NCI-H526 treated with DMSO at 0.1 percent for 48 hours (cell line): ENCODE results near the gene NQO2.
"Not testable (repeated sequence)": the region's sequence is repeated elsewhere in the genome, so short reads cannot be mapped to it uniquely, and the experiment has no call there.

Source experiments
- DNase-seq: peaks from one replicate; lab custom pipeline; 2025; lab: John Stamatoyannopoulos, UW

The NQO2 gene

GRCh38 chr6:3039384-3039783 is 39.7 kb downstream of the NQO2 start:
- DNase-seq, result peak; percentile 34

- no peak for DNase-seq
These were observed 41.5 kb downstream of the NQO2 start for GRCh38 chr6:3041147-3041546.

GRCh38 chr6:3041606-3042005 is 41.9 kb downstream of the NQO2 start:
- no peak for DNase-seq

- DNase-seq, result no peak
These were observed 45.7 kb downstream of the NQO2 start for GRCh38 chr6:3045369-3045768.

- DNase-seq, result no peak
These were observed 46.1 kb downstream of the NQO2 start for GRCh38 chr6:3045777-3046176.

- no peak for DNase-seq
These were observed 46.6 kb downstream of the NQO2 start for GRCh38 chr6:3046295-3046694.

GRCh38 chr6:3048009-3048408 is 48.3 kb downstream of the NQO2 start:
- DNase-seq, result not testable (repeated sequence)

GRCh38 chr6:3052481-3053230 is 53.0 kb downstream of the NQO2 start:
- no peak for DNase-seq

- peak; percentile 32 for DNase-seq
These were observed 53.5 kb downstream of the NQO2 start for GRCh38 chr6:3053231-3053508.

GRCh38 chr6:3054229-3055157 is 54.8 kb downstream of the NQO2 start:
- not testable (repeated sequence) for DNase-seq

GRCh38 chr6:3055158-3055499 is 55.4 kb downstream of the NQO2 start:
- DNase-seq, result not testable (repeated sequence)

- no peak for DNase-seq
These were observed 57.5 kb downstream of the NQO2 start for GRCh38 chr6:3057063-3057770.

- no peak for DNase-seq
These were observed 59.3 kb downstream of the NQO2 start for GRCh38 chr6:3058957-3059356.

GRCh38 chr6:3060092-3060491 is 60.4 kb downstream of the NQO2 start:
- DNase-seq, result not testable (repeated sequence)

GRCh38 chr6:3061501-3061941 is 61.8 kb downstream of the NQO2 start:
- peak; percentile 10 for DNase-seq

- DNase-seq, result not testable (repeated sequence)
These were observed 63.6 kb downstream of the NQO2 start for GRCh38 chr6:3063340-3063732.

GRCh38 chr6:3063733-3064700 is 64.3 kb downstream of the NQO2 start:
- peak; percentile 82 for DNase-seq

- DNase-seq, result peak; percentile 88
These were observed 68.9 kb downstream of the NQO2 start, which contains the start of gene RIPK1 for GRCh38 chr6:3068329-3069214. RIPK1 (plus strand) TSS chr6:3068494; CDS start chr6:3076824, 8,330 bp downstream.
